NB4 (cell line): Measurements from ENCODE around the gene SLC25A21.

ENCODE experiments used
- CTCF ChIP-seq: IDR thresholded peaks from one replicate; pipeline ENCODE4 v1.5.1; 2012; ENCODE audit warnings: low read depth, low read length
- POLR2A ChIP-seq: IDR thresholded peaks from 2 replicates; pipeline ENCODE4 v1.6.1; 2011; ENCODE audit warnings: mild to moderate bottlenecking; ENCODE audit not compliant: insufficient read length; ENCODE audit errors: extremely low read depth

GRCh38 chr14:36707570-36707969 lies 464.8 kb downstream of the SLC25A21 start:
- TF ChIP-seq CTCF (no peak), POLR2A (no peak)
